OCI-LY3 (cell line): Measurements from ENCODE around the gene QDPR.
"Not testable (repeated sequence)": the region's sequence is repeated elsewhere in the genome, so short reads cannot be mapped to it uniquely, and the experiment has no call there.

Experiments
- H2AFZ ChIP-seq: fragments of 200-600, 300-600 bp; shearing (Covaris generic); 2 replicates; pipeline ENCODE4 v1.6.0; 2014; ENCODE audit warnings: antibody characterized with exemption, low read depth, low read length
- H3K27ac ChIP-seq: fragments of 200-600, 300-600 bp; sonication (generic); 2 replicates; pipeline ENCODE4 v1.5.1; 2014; ENCODE audit warnings: mild to moderate bottlenecking, low read length, moderate library complexity, mixed read lengths
- H3K27me3 ChIP-seq: fragments of 200-600, 300-600 bp; sonication (generic); 2 replicates; pipeline ENCODE4 v1.6.1; 2014; ENCODE audit warnings: low read depth, low read length, mixed read lengths
- H3K36me3 ChIP-seq: fragments of 200-600, 300-600 bp; sonication (generic); replicated peaks from 2 replicates; pipeline ENCODE3; 2014; ENCODE audit warnings: low read depth, low read length, mixed read lengths
- H3K4me1 ChIP-seq: fragments of 300-600, 200-600 bp; sonication (generic); 2 replicates; pipeline ENCODE4 v1.6.1; 2014; ENCODE audit warnings: low read length, mixed read lengths
- H3K4me2 ChIP-seq: fragments of 200-600, 300-600 bp; sonication (generic); 2 replicates; pipeline ENCODE4 v1.6.1; 2014; ENCODE audit warnings: low read length, mixed read lengths
- H3K4me3 ChIP-seq: fragments of 300-600, 200-600 bp; sonication (generic); 2 replicates; pipeline ENCODE4 v1.5.1; 2014; ENCODE audit warnings: antibody characterized with exemption, mild to moderate bottlenecking, low read length, moderate library complexity
- H3K79me2 ChIP-seq: fragments of 300-600, 200-600 bp; shearing (Covaris generic); 2 replicates; pipeline ENCODE4 v1.6.1; 2014; ENCODE audit warnings: mild to moderate bottlenecking, low read length, mixed read lengths
- H3K9ac ChIP-seq: fragments of 300-600, 200-600 bp; shearing (Covaris generic); 2 replicates; pipeline ENCODE4 v1.6.0; 2014; ENCODE audit warnings: mild to moderate bottlenecking, low read length, moderate library complexity
- H3K9me3 ChIP-seq: fragments of 200-600, 300-600 bp; shearing (Covaris generic); 2 replicates; pipeline ENCODE4 v1.6.1; 2014; ENCODE audit warnings: low read length, mixed read lengths; ENCODE audit not compliant: insufficient read depth
- H4K20me1 ChIP-seq: fragments of 200-600, 300-600 bp; sonication (generic); 2 replicates; pipeline ENCODE4 v1.6.1; 2016; ENCODE audit warnings: low read length, mixed read lengths; ENCODE audit not compliant: insufficient read depth
- CTCF ChIP-seq: fragments of 200-600, 300-600 bp; sonication (generic); IDR thresholded peaks from 2 replicates; pipeline ENCODE4 v1.5.1; 2014; ENCODE audit warnings: antibody characterized with exemption, low read length, low read depth
- EZH2phosphoT487 ChIP-seq: fragments of 200-600 bp; shearing (Covaris generic); IDR thresholded peaks from 2 replicates; pipeline ENCODE4 v1.6.1; 2018; ENCODE audit warnings: antibody characterized with exemption, mixed run types, low read depth

The QDPR gene

GRCh38 chr4:17545374-17546140, 33.7 kb upstream of the QDPR start:
- H3K79me2 ChIP-seq, result no peaks in the 10 kb centered on the region
- no peaks in the 10 kb centered on the region for H4K20me1 ChIP-seq
- H3K9me3 ChIP-seq, result no peaks in the 10 kb centered on the region
- no peak overlapping the region for H2AFZ ChIP-seq
- no peaks in the 10 kb centered on the region for H3K36me3 ChIP-seq
- H3K4me1 ChIP-seq, result 0 out of 2 replicates have a peak, but pooled peaks cover 4% of the 10 kb centered on the region
- TF ChIP-seq EZH2phosphoT487, result no peak
- no peak for TF ChIP-seq CTCF
- no peak overlapping the region for H3K9ac ChIP-seq
- H3K27ac ChIP-seq, result no peak overlapping the region
- H3K4me2 ChIP-seq, result no peak overlapping the region
- no peak overlapping the region for H3K4me3 ChIP-seq
- no peaks in the 10 kb centered on the region; the same call in 1 of the 2 replicates for H3K27me3 ChIP-seq

GRCh38 chr4:17544831-17545234, 32.9 kb upstream of the QDPR start:
- no peaks in the 10 kb centered on the region for H3K9me3 ChIP-seq
- 0 out of 2 replicates have a peak, but pooled peaks cover 4% of the 10 kb centered on the region for H3K4me1 ChIP-seq
- H3K27ac ChIP-seq, result no peak overlapping the region
- no peaks in the 10 kb centered on the region for H3K79me2 ChIP-seq
- no peaks in the 10 kb centered on the region for H3K27me3 ChIP-seq
- H3K4me3 ChIP-seq, result no peak overlapping the region
- H3K4me2 ChIP-seq, result no peak overlapping the region
- no peaks in the 10 kb centered on the region for H3K36me3 ChIP-seq
- TF ChIP-seq EZH2phosphoT487 (no peak), CTCF (no peak)
- H2AFZ ChIP-seq, result no peak overlapping the region
- H4K20me1 ChIP-seq, result no peaks in the 10 kb centered on the region
- no peak overlapping the region for H3K9ac ChIP-seq

- Histone ChIP-seq H3K27ac (no peak overlapping the region), H3K79me2 (no peaks in the 10 kb centered on the region), H3K4me3 (no peak overlapping the region), H3K27me3 (no peaks in the 10 kb centered on the region), H3K4me1 (0 out of 2 replicates have a peak, but pooled peaks cover 4% of the 10 kb centered on the region), H4K20me1 (no peaks in the 10 kb centered on the region), H3K9me3 (no peaks in the 10 kb centered on the region), H3K36me3 (no peaks in the 10 kb centered on the region), H2AFZ (peak overlapping the region; percentile 60; the same call in 1 of the 2 replicates), H3K9ac (no peak overlapping the region), H3K4me2 (no peak overlapping the region)
- TF ChIP-seq CTCF (no peak), EZH2phosphoT487 (no peak)
Measured at GRCh38 chr4:17544205-17544604, 32.3 kb upstream of the QDPR start.

- not testable (repeated sequence) for H3K9me3 ChIP-seq, H4K20me1 ChIP-seq, H2AFZ ChIP-seq, H3K4me2 ChIP-seq, H3K79me2 ChIP-seq, H3K4me3 ChIP-seq, H3K36me3 ChIP-seq, H3K9ac ChIP-seq, H3K27me3 ChIP-seq, H3K4me1 ChIP-seq, H3K27ac ChIP-seq
Measured at GRCh38 chr4:17537060-17537459, 25.2 kb upstream of the QDPR start.
